ENCODE measurements around the gene USP32. TPM values are rescaled to one million over a fixed set of nuclear protein-coding genes. Genes with fewer than 3 reads are reported as not detected.

The USP32 gene
- total and polyA plus RNA-seq, 2 donors (not counting 1 experiment from before 2014, with no cell fraction given): 7.7 to 48.8 TPM

GRCh38 chr17:60327134-60327900 lies 64.6 kb downstream of the USP32 start:
- no peak overlapping the region for H2AFZ ChIP-seq (ENCODE audit: insufficient read depth, low read depth, low read length, poor library complexity, severe bottlenecking)
- DNase-seq (no peak), ATAC-seq (ENCODE audit: low read depth) (no peak)
- no peak overlapping the region for H3K9ac ChIP-seq (ENCODE audit: low read length)
- H3K27me3 Mint-ChIP-seq: no peaks in the 10 kb centered on the region
- H3K79me2 ChIP-seq (ENCODE audit: control insufficient read depth, insufficient read depth, low read length): peaks cover 42% of the 10 kb centered on the region
- H3K27ac Mint-ChIP-seq: no peak overlapping the region
- H3K27ac ChIP-seq (ENCODE audit: low read length in 2 of 2): no peak overlapping the region
- intact Hi-C loops (cut with micrococcal nuclease): no loop called here
- H3K4me1 Mint-ChIP-seq: peaks cover 11% of the 10 kb centered on the region
- CTCF ChIA-PET: interaction anchor here (0.8 kb wide), 1 partner anchor 14 kb away, joined by 3 read pairs; no protein-coding TSS in a partner anchor
- no peak overlapping the region for H3K4me2 ChIP-seq (replicated peaks; ENCODE audit: low read depth, low read length, poor library complexity, severe bottlenecking)
- H3K4me3 ChIP-seq (ENCODE audit: control extremely low read depth in 1 of 5, extremely low read depth in 1 of 5, insufficient read depth in 1 of 5, low read depth in 2 of 5, low read length in 4 of 5): no peak overlapping the region
- H4K20me1 ChIP-seq (ENCODE audit: control insufficient read depth, insufficient read depth, low read length, poor library complexity, severe bottlenecking): no peaks in the 10 kb centered on the region
- over 99% methylated on average over 19 of the region's 27 CpGs for WGBS (ENCODE audit: insufficient coverage)
- H3K27me3 ChIP-seq (replicated peaks in 1 of 4; ENCODE audit: control extremely low read depth in 1 of 4, control insufficient read depth in 3 of 4, insufficient read depth in 4 of 4, low read length in 3 of 4): no peaks in the 10 kb centered on the region
- peaks cover 0 to 9% of the 10 kb centered on the region in 2 experiments for H3K36me3 ChIP-seq (replicated peaks in 1 of 2; ENCODE audit: control extremely low read depth in 1 of 2, control insufficient read depth in 1 of 2, extremely low read depth in 1 of 2, insufficient read depth in 2 of 2, low read length in 1 of 2)
- no peak overlapping the region for H3K4me3 Mint-ChIP-seq
- H3K9me3 Mint-ChIP-seq (ENCODE audit: insufficient read depth): no peaks in the 10 kb centered on the region
- POLR2A ChIA-PET: no interaction called here
- no peaks in the 10 kb centered on the region for H3K4me1 ChIP-seq (ENCODE audit: control insufficient read depth in 2 of 2, insufficient read depth in 2 of 2, low read length in 2 of 2)
- peaks cover 0 to 12% (median 6%) of the 10 kb centered on the region in 3 donors for H3K9me3 ChIP-seq (ENCODE audit: control extremely low read depth in 1 of 3, control insufficient read depth in 2 of 3, insufficient read depth in 1 of 3, low read length in 2 of 3)
- no peak for TF ChIP-seq EZH2 (IDR thresholded peaks at IDR 0.05; ENCODE audit: borderline replicate concordance, insufficient read depth, low read depth, low read length, poor library complexity, severe bottlenecking)
- no peak for TF ChIP-seq CTCF (IDR thresholded peaks at IDR 0.05)

GRCh38 chr17:60326702-60327101 lies 65.2 kb downstream of the USP32 start:
- H3K4me3 ChIP-seq (ENCODE audit: control extremely low read depth in 1 of 5, extremely low read depth in 1 of 5, insufficient read depth in 1 of 5, low read depth in 2 of 5, low read length in 4 of 5): no peak overlapping the region
- no peak overlapping the region for H3K27ac ChIP-seq (ENCODE audit: low read length in 2 of 2)
- H4K20me1 ChIP-seq (ENCODE audit: control insufficient read depth, insufficient read depth, low read length, poor library complexity, severe bottlenecking): no peaks in the 10 kb centered on the region
- no peak for DNase-seq
- no peak overlapping the region for H2AFZ ChIP-seq (ENCODE audit: insufficient read depth, low read depth, low read length, poor library complexity, severe bottlenecking)
- H3K36me3 ChIP-seq (replicated peaks in 1 of 2; ENCODE audit: control extremely low read depth in 1 of 2, control insufficient read depth in 1 of 2, extremely low read depth in 1 of 2, insufficient read depth in 2 of 2, low read length in 1 of 2): peaks cover 0 to 9% of the 10 kb centered on the region in 2 experiments
- Mint-ChIP-seq H3K9me3 (ENCODE audit: insufficient read depth) (no peaks in the 10 kb centered on the region), H3K27ac (no peak overlapping the region), H3K27me3 (no peaks in the 10 kb centered on the region), H3K4me3 (no peak overlapping the region), H3K4me1 (peaks cover 11% of the 10 kb centered on the region)
- peaks cover 46% of the 10 kb centered on the region for H3K79me2 ChIP-seq (ENCODE audit: control insufficient read depth, insufficient read depth, low read length)
- ChIA-PET POLR2A (no interaction called here), CTCF (interaction anchor here (0.8 kb wide), 1 partner anchor 13 kb away, joined by 3 read pairs; no protein-coding TSS in a partner anchor)
- no peak for ATAC-seq (ENCODE audit: low read depth)
- no peaks in the 10 kb centered on the region for H3K4me1 ChIP-seq (ENCODE audit: control insufficient read depth in 2 of 2, insufficient read depth in 2 of 2, low read length in 2 of 2)
- H3K9me3 ChIP-seq (ENCODE audit: control extremely low read depth in 1 of 3, control insufficient read depth in 2 of 3, insufficient read depth in 1 of 3, low read length in 2 of 3): peaks cover 0 to 12% (median 6%) of the 10 kb centered on the region in 3 donors
- 66% methylated on average over 2 of the region's 2 CpGs for WGBS (ENCODE audit: insufficient coverage)
- no peak overlapping the region for H3K4me2 ChIP-seq (replicated peaks; ENCODE audit: low read depth, low read length, poor library complexity, severe bottlenecking)
- intact Hi-C loops (cut with micrococcal nuclease): no loop called here
- H3K27me3 ChIP-seq (replicated peaks in 1 of 4; ENCODE audit: control extremely low read depth in 1 of 4, control insufficient read depth in 3 of 4, insufficient read depth in 4 of 4, low read length in 3 of 4): no peaks in the 10 kb centered on the region
- TF ChIP-seq CTCF (IDR thresholded peaks at IDR 0.05): no peak
- TF ChIP-seq EZH2 (IDR thresholded peaks at IDR 0.05; ENCODE audit: borderline replicate concordance, insufficient read depth, low read depth, low read length, poor library complexity, severe bottlenecking): no peak
- no peak overlapping the region for H3K9ac ChIP-seq (ENCODE audit: low read length)

Data from B cell (primary cell).